SK-N-SH treated with all-trans-retinoic acid at 6 μM for 48 hours (cell line): Measurements from ENCODE around the gene POLH.

Experiments
- ATAC-seq: fragments of 200-7000 bp; cut with Tn5 transposase; 3 replicates; pipeline ENCODE4 v1.9.1; 2020; ENCODE audit warnings: mild to moderate bottlenecking, moderate library complexity
- ARNTL ChIP-seq: fragments of 450-650 bp; formaldehyde crosslinking; IDR thresholded peaks from 2 replicates; pipeline ENCODE4 v1.5.0; 2020; ENCODE audit warnings: low read depth, mild to moderate bottlenecking, moderate library complexity, borderline replicate concordance
- BACH2 ChIP-seq: fragments of 250-450 bp; sonication (Bioruptor Pico); IDR thresholded peaks from 2 replicates; pipeline ENCODE4 v1.9.0; 2021; ENCODE audit warnings: mild to moderate bottlenecking, borderline replicate concordance
- ESRRG ChIP-seq: fragments of 250-450 bp; sonication (Bioruptor Pico); IDR thresholded peaks from 2 replicates; pipeline ENCODE4 v1.6.1; 2021; ENCODE audit warnings: mild to moderate bottlenecking
- GLIS3 ChIP-seq: fragments of 250-450 bp; sonication (Bioruptor Pico); IDR thresholded peaks from 2 replicates; pipeline ENCODE4 v1.5.0; 2020; ENCODE audit warnings: mild to moderate bottlenecking, moderate library complexity
- ISL1 ChIP-seq: fragments of 250-450 bp; sonication (Bioruptor Pico); IDR thresholded peaks from 2 replicates; pipeline ENCODE4 v2.1.2; 2022; ENCODE audit warnings: mild to moderate bottlenecking, moderate library complexity
- OSR1 ChIP-seq: fragments of 250-450 bp; sonication (Bioruptor Pico); IDR thresholded peaks from 2 replicates; pipeline ENCODE4 v1.8.0; 2022; ENCODE audit warnings: moderate library complexity, mild to moderate bottlenecking, inconsistent platforms
- PATZ1 ChIP-seq: fragments of 250-450 bp; sonication (Bioruptor Pico); IDR thresholded peaks from 2 replicates; pipeline ENCODE4 v1.8.0; 2020; ENCODE audit warnings: mild to moderate bottlenecking, moderate library complexity, borderline replicate concordance
- POU6F1 ChIP-seq: fragments of 250-450 bp; sonication (Bioruptor Pico); IDR thresholded peaks from 2 replicates; pipeline ENCODE4 v1.8.0; 2021; ENCODE audit warnings: low read depth, mild to moderate bottlenecking, moderate library complexity, borderline replicate concordance
- PPARA ChIP-seq: fragments of 250-450 bp; sonication (Bioruptor Pico); IDR thresholded peaks from 2 replicates; pipeline ENCODE4 v1.5.0; 2020; ENCODE audit warnings: mild to moderate bottlenecking, borderline replicate concordance
- RARB ChIP-seq: fragments of 250-450 bp; sonication (Bioruptor Pico); IDR thresholded peaks from 2 replicates; pipeline ENCODE4 v1.8.0; 2021; ENCODE audit warnings: mild to moderate bottlenecking, moderate library complexity
- SNAI2 ChIP-seq: fragments of 250-450 bp; sonication (Bioruptor Pico); IDR thresholded peaks from 2 replicates; pipeline ENCODE4 v1.5.0; 2020; ENCODE audit warnings: mild to moderate bottlenecking, moderate library complexity
- TOX ChIP-seq: fragments of 250-450 bp; sonication (Bioruptor Pico); IDR thresholded peaks from 2 replicates; pipeline ENCODE4 v1.8.0; 2021; ENCODE audit warnings: mild to moderate bottlenecking, moderate library complexity, borderline replicate concordance
- TSHZ2 ChIP-seq: fragments of 250-450 bp; sonication (Bioruptor Pico); IDR thresholded peaks from 2 replicates; pipeline ENCODE4 v1.5.0; 2020; ENCODE audit warnings: mild to moderate bottlenecking, moderate library complexity
- ZC3H10 ChIP-seq: fragments of 250-450 bp; sonication (Bioruptor Pico); IDR thresholded peaks from 2 replicates; pipeline ENCODE4 v1.5.1; 2021; ENCODE audit warnings: mild to moderate bottlenecking, moderate library complexity
- ZFP3 ChIP-seq: fragments of 250-450 bp; sonication (Bioruptor Pico); IDR thresholded peaks from 2 replicates; pipeline ENCODE4 v1.5.0; 2020; ENCODE audit warnings: mild to moderate bottlenecking, moderate library complexity
- ZFP30 ChIP-seq: fragments of 450-650 bp; formaldehyde crosslinking; IDR thresholded peaks from 2 replicates; pipeline ENCODE4 v1.5.0; 2022; ENCODE audit warnings: mild to moderate bottlenecking, moderate library complexity
- ZNF565 ChIP-seq: fragments of 450-650 bp; formaldehyde crosslinking; conservative IDR thresholded peaks from 2 replicates; pipeline ENCODE4 v1.5.0; 2020; ENCODE audit warnings: low read depth, mild to moderate bottlenecking, moderate library complexity
- ZNF8 ChIP-seq: fragments of 450-650 bp; formaldehyde crosslinking; IDR thresholded peaks from 2 replicates; pipeline ENCODE4 v1.5.0; 2020; ENCODE audit warnings: mild to moderate bottlenecking, moderate library complexity
- TF ChIP-seq, protein P1 (sequence below): fragments of 250-450 bp; sonication (Bioruptor Pico); IDR thresholded peaks from 2 replicates; pipeline ENCODE4 v1.5.1; 2021; ENCODE audit warnings: mild to moderate bottlenecking, moderate library complexity
- TF ChIP-seq, protein P2 (sequence below): fragments of 250-450 bp; sonication (Bioruptor Pico); IDR thresholded peaks from 2 replicates; pipeline ENCODE4 v1.5.1; 2020; ENCODE audit warnings: low read depth, mild to moderate bottlenecking, moderate library complexity

The POLH gene

DNA sequence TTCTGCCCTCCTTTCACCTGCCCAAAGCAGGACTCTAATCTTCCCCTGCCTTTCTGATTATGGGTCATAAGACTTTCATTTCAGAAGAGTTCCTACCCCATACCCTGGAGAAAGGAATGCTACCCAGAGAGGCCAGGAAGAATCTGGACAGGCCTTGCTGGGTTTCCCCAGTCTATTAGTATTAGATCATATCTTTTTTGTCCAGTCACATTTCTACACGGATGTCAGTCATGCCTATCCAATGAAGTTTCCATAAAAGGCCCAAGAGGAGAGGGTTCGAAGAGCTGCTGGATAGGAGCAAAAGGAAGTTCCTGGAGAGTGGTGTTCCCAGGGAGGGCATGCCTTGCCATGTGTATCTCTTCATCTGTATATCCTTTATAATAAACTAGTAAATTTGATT is 3.2 kb downstream of the POLH start:
- TF ChIP-seq ISL1 (CRISPR knock-in tag) (peak; percentile 25; the same call in 1 of the 2 replicates), TSHZ2 (CRISPR knock-in tag) (no peak)
- TF ChIP-seq, all 23 proteins: peak for 1
- ATAC-seq = no peak

GRCh38 chr6:43582911-43583310 is 6.9 kb downstream of the POLH start:
- ATAC-seq = no peak
- TF ChIP-seq RARB (CRISPR knock-in tag) (no peak), BACH2 (CRISPR knock-in tag) (no peak), TOX (no peak), ZC3H10 (CRISPR knock-in tag) (no peak), PPARA (no peak), ISL1 (CRISPR knock-in tag) (no peak), POU6F1 (no peak), TSHZ2 (CRISPR knock-in tag) (no peak), SNAI2 (CRISPR knock-in tag) (no peak), PATZ1 (CRISPR knock-in tag) (no peak), OSR1 (CRISPR knock-in tag) (no peak), ZFP30 (CRISPR knock-in tag) (no peak), ZFP3 (CRISPR knock-in tag) (no peak), GLIS3 (CRISPR knock-in tag) (no peak), ZNF565 (no peak)
- TF ChIP-seq, protein P1, sequence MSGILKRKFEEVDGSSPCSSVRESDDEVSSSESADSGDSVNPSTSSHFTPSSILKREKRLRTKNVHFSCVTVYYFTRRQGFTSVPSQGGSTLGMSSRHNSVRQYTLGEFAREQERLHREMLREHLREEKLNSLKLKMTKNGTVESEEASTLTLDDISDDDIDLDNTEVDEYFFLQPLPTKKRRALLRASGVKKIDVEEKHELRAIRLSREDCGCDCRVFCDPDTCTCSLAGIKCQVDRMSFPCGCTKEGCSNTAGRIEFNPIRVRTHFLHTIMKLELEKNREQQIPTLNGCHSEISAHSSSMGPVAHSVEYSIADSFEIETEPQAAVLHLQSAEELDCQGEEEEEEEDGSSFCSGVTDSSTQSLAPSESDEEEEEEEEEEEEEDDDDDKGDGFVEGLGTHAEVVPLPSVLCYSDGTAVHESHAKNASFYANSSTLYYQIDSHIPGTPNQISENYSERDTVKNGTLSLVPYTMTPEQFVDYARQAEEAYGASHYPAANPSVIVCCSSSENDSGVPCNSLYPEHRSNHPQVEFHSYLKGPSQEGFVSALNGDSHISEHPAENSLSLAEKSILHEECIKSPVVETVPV (CRISPR knock-in tag) = no peak
- TF ChIP-seq, all 23 proteins: peak for 0

DNA sequence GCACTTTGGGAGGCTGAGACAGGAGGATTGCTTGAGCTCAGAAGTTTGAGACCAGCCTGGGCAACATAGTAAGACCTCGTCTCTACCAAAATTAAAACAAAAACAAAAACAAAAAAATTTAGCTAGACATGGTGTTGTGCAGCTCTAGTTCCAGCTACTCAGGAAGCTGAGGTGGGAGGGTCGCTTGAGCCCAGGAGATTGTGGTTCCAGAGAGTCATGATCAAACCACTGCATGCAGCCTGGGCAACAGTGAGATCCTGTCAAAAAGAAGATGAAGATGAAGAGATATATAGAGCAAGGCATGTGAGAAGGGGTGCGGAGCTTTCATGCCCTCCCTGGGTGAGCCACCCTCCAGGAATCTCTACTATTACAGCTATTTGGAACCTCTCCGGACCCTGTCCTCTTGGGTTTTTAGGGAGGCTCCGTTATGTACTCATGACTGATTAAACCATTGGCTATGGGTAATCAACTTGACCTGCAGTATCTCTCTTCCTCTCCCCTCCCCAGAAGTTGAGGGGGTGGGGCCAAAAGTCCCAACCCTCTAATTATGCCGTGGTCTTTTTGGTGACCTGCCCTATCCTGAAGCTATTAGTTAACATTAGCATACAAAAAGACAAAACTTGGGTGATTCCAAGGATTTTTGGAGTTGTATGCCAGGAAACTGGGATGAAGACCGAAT is 9.0 kb downstream of the POLH start:
- ATAC-seq = peak; percentile 45; the same call in 2 of the 3 replicates
- TF ChIP-seq ZNF8 (CRISPR knock-in tag) (no peak), ARNTL (CRISPR knock-in tag) (no peak), POU6F1 (no peak), GLIS3 (CRISPR knock-in tag) (no peak), ISL1 (CRISPR knock-in tag) (no peak), PPARA (no peak), ESRRG (CRISPR knock-in tag) (no peak), SNAI2 (CRISPR knock-in tag) (no peak)
- TF ChIP-seq, protein P1 (CRISPR knock-in tag) = no peak
- TF ChIP-seq, protein P2, sequence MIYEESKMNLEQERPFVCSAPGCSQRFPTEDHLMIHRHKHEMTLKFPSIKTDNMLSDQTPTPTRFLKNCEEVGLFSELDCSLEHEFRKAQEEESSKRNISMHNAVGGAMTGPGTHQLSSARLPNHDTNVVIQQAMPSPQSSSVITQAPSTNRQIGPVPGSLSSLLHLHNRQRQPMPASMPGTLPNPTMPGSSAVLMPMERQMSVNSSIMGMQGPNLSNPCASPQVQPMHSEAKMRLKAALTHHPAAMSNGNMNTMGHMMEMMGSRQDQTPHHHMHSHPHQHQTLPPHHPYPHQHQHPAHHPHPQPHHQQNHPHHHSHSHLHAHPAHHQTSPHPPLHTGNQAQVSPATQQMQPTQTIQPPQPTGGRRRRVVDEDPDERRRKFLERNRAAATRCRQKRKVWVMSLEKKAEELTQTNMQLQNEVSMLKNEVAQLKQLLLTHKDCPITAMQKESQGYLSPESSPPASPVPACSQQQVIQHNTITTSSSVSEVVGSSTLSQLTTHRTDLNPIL (CRISPR knock-in tag) = no peak
